ENCODE data around the gene COL4A5.

DNA sequence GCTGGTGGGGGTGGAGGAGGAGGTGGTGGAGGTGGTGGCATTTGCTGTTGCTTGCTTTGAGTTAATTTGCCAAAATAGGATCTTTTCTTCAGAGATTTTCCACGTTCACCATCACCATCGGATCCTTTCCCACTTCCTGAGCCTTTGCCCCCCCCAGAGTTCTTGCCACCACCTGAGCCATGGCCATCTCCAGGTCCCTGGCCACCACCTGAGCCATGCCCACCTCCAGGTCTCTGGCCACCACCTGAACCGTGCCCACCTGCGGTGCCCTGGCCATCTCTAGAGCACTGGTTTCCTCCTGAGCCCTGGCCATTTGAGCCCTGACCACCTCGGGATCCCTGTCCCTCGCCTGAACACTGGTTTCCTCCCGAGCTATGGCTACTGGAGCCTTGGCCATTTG, 294.8 kb downstream of the COL4A5 start:
- TF ChIP-seq, protein P1, sequence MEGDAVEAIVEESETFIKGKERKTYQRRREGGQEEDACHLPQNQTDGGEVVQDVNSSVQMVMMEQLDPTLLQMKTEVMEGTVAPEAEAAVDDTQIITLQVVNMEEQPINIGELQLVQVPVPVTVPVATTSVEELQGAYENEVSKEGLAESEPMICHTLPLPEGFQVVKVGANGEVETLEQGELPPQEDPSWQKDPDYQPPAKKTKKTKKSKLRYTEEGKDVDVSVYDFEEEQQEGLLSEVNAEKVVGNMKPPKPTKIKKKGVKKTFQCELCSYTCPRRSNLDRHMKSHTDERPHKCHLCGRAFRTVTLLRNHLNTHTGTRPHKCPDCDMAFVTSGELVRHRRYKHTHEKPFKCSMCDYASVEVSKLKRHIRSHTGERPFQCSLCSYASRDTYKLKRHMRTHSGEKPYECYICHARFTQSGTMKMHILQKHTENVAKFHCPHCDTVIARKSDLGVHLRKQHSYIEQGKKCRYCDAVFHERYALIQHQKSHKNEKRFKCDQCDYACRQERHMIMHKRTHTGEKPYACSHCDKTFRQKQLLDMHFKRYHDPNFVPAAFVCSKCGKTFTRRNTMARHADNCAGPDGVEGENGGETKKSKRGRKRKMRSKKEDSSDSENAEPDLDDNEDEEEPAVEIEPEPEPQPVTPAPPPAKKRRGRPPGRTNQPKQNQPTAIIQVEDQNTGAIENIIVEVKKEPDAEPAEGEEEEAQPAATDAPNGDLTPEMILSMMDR (conservative IDR thresholded peaks at IDR 0.05; ENCODE audit: low read depth, low read length) = no peak
- TF ChIP-seq EZH2 (IDR thresholded peaks at IDR 0.05; ENCODE audit: borderline replicate concordance, low read depth, low read length, poor library complexity, severe bottlenecking) = no peak
